ENCODE measurements around the gene PNMA8A.
A peak's percentile ranks its signal among the peaks of the same experiment; 100 is the strongest.

Gene PNMA8A

GRCh38 chr19:46492841-46493235, 21.5 kb upstream of the PNMA8A start:
- FAIRE-seq = no peak
- DNase-seq (ENCODE audit: low spot score) = no peak

- FAIRE-seq (peak; percentile 44), DNase-seq (ENCODE audit: low spot score) (no peak)
Measured at GRCh38 chr19:46491975-46492682, 20.8 kb upstream of the PNMA8A start.

DNA sequence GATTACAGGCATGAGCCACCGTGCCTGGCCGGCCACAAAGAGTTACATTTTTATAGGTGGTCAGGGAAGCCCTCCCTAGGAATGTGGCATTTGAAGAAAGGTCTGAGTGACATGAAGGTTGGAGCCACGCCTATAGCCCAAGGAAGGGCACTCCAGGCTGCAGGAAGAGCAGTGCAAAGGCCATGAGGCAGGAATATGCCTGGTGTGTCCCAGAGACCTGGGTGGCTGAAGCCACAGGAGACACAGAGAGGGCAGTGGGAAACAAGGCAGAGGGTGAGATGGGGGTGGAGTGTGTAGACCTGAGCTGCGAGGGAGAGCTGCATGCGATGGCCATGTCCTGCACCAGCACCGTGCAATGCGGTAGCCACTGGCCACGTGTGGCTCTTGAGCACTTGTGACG, 19.4 kb upstream of the PNMA8A start:
- FAIRE-seq (no peak), DNase-seq (ENCODE audit: low spot score) (no peak)

DNA sequence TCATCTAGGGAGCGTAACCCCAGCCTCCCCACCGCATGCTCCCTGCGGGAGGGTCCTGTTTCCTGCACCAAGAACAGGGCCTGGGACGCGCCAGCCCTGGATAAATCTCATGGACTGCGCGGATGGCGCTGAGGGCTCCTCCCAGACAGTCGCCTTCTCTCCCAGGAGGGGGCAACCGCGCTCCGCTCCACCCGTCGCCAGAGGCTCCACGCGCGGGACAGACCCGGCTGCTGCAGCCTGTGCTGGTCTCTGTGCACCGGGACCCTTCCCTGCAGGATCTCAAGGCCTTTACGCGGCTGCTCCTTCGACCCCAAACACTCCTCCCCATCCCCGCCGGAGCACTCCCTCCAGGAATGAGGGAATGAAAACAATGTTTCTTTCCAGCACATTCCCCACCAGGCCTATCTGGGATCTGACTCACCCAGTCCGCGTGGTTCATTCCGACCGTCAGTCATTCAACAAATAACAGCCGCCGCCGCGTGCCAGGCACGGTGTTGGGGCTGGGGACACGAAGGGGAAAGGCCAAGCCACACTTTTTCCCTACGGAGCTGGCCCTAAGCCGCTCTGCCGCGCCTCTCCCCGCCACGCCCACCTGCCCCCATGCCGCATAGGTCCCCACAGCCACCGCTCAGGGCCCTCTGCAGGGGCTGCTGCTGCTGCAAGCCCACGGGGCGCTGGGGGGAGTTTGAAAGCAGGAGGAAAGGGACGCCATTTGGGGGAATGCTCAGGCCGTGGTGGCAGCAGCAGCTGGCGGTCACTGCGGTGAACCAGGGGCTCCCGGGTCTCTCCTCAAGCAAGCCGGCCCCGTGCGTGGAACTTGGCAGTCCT, 18.3 kb upstream of the PNMA8A start:
- FAIRE-seq (no peak), DNase-seq (ENCODE audit: low spot score) (no peak)

DNA sequence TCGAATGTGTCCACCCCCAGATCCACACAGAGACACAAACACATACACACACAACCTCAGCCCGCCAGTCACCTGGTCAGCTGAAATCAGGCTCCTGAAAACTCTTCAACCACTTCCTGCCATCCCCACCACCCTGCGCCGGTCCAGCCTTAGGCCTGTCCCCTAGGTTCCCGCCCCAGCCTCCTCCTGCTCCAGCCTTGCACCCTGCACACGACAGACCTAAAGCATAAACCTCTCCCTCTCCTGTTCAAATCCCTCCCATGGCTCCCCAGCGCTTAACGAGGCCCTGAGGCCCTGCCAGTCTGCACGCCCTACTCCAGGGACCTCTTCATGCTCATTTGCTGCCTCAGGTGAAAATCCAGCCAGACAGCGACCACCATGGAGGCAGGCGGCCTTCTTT, 17.2 kb upstream of the PNMA8A start:
- no peak for DNase-seq (ENCODE audit: low spot score)
- peak; percentile 23 for FAIRE-seq

DNA sequence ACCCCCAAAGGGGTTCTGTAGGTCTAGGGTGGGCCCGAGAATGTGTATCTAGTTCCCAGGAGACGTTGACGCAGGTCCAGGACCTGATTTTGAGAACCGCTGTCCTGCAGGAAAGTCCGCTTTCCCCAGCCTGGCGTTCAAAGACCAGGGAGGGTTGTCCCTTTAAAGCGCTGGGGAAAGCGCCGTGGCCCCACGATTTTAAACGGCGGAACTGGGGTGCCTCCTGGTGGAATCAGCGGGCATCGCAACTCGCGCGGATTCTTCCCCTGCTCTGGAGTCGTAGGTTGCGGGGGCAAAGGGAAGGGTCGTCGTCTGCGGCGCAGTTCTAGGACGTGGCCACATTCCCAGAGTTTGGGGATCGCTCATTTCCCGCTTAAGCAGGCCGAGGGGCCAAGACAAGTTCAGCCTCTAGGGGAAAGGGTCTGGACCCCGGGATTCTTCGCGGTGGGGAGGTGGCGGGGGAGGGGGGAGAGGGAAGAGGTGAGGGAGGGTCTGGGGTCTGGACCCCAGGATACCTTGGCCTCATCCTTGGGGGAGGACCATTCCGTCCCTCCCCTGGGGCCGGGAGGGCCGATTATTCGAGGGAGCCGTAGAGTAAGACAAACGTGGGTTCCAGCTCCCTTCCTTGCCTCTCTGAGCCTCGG, 16.6 kb upstream of the PNMA8A start:
- FAIRE-seq (peak; percentile 37), DNase-seq (ENCODE audit: low spot score) (peak; percentile 83)

DNA sequence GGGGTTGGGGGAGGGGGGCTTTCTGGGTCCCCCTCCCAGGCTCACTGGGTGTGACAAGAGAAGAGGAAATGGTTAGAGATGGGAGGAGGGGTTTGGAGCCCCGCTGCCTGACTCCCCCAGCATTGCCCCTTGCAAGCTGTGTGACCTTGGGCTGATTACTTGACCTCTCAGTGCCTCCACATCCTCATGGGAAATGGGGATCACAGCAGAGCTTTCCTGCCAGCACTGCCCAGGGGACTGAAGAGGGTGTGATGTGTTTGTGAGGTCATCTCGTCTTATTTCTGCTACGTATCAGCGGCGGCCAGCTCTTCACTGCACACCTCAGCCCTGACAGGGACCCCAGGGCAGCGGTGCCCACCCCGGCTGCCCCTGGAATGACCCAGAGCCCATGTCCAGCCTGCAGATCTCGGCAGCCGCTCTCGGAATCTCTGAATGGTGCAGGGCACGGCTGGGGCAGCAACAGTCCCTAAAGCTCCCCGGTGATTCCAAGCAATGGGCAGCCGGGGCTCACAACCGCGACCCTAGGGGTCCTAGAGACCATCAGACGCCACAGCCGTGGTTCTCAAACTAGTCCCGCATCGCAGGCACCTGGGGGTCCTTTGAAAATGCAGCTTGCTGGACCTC, 15.9 kb upstream of the PNMA8A start:
- FAIRE-seq (no peak), DNase-seq (ENCODE audit: low spot score) (no peak)

- FAIRE-seq (no peak), DNase-seq (ENCODE audit: low spot score) (no peak)
Measured at GRCh38 chr19:46486358-46486757, 15.0 kb upstream of the PNMA8A start.

DNA sequence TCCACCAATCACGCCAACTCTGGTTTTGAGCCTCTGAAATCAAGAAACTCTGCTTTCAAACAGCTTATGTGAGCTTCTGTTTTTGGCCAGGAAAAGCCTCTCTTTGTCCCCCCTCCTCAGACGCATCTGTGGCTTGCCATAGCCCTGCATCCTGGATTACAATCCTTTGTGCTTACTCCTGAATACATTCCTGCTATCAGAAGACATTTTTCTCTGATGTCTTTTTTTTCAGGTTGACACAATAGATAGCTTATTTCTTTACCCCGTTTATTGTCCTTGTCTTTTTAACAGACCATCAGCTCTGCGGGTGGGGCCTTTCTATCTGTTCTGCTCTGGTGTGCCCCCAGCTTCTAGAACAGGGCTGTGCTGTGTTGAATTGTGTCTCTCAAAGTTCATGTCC, 13.3 kb upstream of the PNMA8A start:
- FAIRE-seq (no peak), DNase-seq (ENCODE audit: low spot score) (no peak)

DNA sequence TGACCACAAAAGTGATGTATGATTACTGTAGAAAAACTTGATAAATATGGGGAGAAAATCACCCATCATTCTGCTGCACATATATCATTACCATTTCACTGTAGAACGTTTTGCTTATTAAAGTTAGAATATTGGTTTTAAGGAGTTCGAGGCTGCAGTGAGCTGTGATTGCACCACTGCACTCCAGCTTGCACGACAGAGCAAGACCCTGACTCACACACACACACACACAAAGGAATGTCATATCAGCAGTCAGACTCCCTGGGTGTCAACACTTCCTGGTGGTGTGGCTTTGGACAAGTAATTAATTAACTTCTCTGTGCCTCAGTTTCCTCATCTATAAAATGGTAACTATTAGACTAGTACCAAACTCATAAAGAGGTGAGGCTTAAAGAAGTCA, 11.3 kb upstream of the PNMA8A start:
- no peak for FAIRE-seq
- no peak for DNase-seq (ENCODE audit: low spot score)

DNA sequence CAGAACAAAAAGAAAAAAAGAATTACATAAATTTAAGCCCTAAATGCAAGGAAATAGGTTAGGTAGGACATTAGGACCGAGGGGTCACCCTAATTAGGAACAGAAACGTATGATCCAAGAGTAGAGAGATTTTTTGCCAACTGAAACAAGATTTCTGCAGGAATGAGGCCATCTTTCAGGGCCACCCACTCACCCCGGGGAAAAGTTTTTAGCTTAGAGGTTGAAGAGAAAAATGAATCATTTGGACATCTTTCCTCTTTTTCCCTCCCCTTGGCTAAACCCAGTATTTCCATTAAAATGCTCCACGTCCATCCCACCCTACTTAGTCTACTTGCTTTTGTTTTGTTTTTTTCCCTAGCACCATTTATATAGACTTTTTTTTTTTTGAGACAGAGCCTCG, 10.6 kb upstream of the PNMA8A start:
- no peak for FAIRE-seq

DNA sequence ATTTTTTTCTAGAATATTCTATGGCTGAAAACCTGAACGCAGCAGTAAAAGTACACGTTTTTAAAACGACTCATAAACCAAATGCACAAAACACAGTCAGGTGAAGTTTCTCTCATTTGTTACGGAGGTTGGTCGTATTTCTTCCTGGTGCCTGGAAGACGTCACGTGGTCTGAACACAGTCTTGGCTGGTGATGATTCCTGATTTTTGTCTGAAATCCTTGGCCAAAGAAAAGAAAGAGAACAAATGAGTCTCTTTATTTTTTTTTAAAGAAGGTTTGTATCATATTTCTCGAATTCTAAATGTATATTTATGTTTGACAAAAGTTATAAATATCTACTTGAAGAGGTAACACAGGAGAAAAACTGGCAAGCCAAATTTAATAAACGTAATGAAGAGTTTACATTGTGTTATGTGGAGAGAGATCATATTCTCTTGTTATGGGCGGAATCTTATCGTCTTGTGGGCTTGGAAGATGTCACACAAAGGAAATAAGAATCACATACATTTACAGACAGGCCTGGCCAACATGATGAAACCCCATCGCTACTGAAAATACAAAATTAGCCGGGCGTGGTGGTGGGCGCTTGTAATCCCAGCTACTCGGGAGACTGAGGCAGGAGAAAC, 10.0 kb upstream of the PNMA8A start:
- FAIRE-seq (no peak), DNase-seq (ENCODE audit: low spot score) (no peak)

More for the DNA sequence above, 10.6 kb upstream of the PNMA8A start:
- DNase-seq (ENCODE audit: low spot score) = no peak

DNA sequence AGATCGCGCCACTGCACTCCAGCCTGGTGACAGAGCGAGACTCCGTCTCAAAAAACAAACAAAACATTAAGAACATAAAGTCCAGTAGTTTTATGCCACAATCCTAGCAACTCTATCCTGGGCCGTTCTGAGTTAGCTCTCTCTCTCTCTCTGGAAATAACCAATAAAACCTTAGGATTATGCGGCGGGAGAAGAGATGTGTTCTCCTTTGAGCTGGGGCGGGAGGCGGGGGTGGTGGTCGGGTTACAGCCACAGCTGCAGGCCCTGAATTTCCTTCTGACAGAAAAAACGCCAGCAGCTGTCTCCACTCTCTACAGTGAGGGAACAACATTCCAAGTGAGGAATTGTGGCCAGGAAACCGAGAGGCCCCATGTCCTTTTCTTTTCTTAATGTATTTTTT, 9.1 kb upstream of the PNMA8A start:
- no peak for DNase-seq (ENCODE audit: low spot score)
- FAIRE-seq = no peak

DNA sequence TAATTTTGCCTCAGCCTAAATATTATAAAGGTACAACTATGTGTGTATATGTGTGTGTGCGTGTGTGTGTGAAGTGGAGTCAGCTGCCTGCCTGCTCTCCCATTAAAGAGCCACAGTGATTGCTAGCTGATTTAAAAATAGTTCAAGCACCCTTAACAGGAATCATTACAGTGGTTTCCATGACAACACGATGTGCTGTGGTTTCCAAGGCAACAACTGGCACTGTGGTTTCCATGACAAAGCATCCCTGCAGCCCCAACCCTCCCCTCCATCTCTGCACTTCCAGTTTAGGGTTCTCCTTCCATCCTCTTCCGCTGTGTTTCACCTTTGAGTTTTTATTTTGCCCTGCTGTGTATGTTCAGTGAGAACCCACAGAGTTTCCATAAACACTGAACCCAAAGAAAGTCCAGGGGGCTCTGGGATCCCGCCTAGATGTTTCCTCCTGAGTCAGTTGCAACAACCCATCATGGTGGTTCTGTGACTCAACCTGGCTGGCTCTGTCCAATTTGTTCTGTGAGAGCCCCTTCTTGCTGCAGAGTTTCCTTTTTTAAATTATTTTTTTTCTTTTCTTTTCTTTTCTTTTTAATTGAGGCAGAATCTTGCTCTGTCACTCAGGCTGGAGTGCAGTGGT, 7.1 kb upstream of the PNMA8A start:
- no peak for FAIRE-seq

DNA sequence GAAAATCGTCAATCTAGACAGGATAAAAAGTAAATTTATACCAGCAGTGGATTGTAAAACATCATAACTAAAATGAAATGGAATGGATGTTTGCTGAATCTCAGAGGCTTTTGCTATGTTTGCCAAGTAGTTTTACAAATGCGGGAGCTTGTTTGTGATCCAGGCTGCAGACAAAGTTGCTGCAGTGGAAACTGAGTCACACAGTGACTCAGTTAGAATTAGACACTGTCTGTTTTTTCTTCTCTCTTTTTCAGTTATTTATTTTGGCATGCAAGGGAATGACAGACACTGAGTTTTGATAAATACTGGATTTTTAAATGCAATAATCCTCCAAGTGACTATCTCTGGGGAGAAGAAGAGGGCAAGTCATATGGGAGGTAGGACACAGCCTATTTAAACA, 4.6 kb upstream of the PNMA8A start:
- FAIRE-seq = no peak
- no peak for DNase-seq (ENCODE audit: low spot score)

More for the DNA sequence above, 7.1 kb upstream of the PNMA8A start:
- DNase-seq (ENCODE audit: low spot score) = no peak

DNA sequence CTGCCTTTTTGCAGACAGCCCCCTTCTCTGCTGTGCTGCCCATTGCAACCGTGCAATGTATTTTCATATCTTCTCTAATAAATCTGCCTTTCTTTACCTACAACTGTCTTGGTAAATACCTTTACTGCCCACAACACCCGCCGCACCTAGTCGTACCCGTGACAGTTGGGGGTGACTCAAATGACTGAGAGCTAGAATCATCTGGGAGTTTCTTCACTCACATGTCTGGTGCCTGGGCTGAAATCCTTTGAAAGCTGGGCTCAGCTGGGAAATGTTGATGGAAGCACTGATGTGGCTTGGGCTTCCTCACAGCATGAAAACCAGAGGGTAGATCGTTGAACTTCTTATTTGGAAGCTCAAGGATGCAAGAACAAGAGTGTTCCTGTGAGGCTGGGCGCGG, 2.8 kb upstream of the PNMA8A start:
- FAIRE-seq = no peak

GRCh38 chr19:46472592-46472991, 1.2 kb upstream of the PNMA8A start:
- no peak for FAIRE-seq

More for the DNA sequence above, 2.8 kb upstream of the PNMA8A start:
- DNase-seq (ENCODE audit: low spot score) = no peak

GRCh38 chr19:46471811-46472543, 614 bp upstream of the PNMA8A start:
- no peak for FAIRE-seq
- no peak for DNase-seq (ENCODE audit: low spot score)

More at GRCh38 chr19:46472592-46472991, 1.2 kb upstream of the PNMA8A start:
- no peak for DNase-seq (ENCODE audit: low spot score)

GRCh38 chr19:46470376-46470775, 987 bp downstream of the PNMA8A start:
- FAIRE-seq = no peak
- DNase-seq (ENCODE audit: low spot score) = no peak

- DNase-seq (ENCODE audit: low spot score) (no peak), FAIRE-seq (no peak)
Measured at GRCh38 chr19:46469541-46470185, 1.7 kb downstream of the PNMA8A start.
